ENCODE results near the gene MAP3K20. TPM values are rescaled to one million over a fixed set of nuclear protein-coding genes. Genes with fewer than 3 reads are reported as not detected.

MAP3K20 gene
- polyA plus RNA-seq, 1 of the 3 experiments (the other 2 are of a cell fraction), result 8.5 TPM

- Histone ChIP-seq H3K27me3 (ENCODE audit: insufficient read depth) (no peaks in the 10 kb centered on the region), H4K20me1 (ENCODE audit: insufficient read depth) (no peaks in the 10 kb centered on the region), H3K4me1 (ENCODE audit: control insufficient read depth in 1 of 2, insufficient read depth in 2 of 2, low read depth in 1 of 2, low read length in 1 of 2) (peaks cover 0 to 14% of the 10 kb centered on the region in 2 experiments; a peak in 2 of 4 replicates), H3K9me2 (no peaks in the 10 kb centered on the region), H3K79me2 (ENCODE audit: insufficient read depth) (peaks cover 36% of the 10 kb centered on the region), H3K9me3 (no peaks in the 10 kb centered on the region), H3F3A (replicated peaks; ENCODE audit: insufficient read depth) (peaks cover 13% of the 10 kb centered on the region), H3K9ac (no peak overlapping the region), H3K27ac (ENCODE audit: low read depth in 2 of 2, low read length in 1 of 2) (no peak overlapping the region), H3K4me3 (ENCODE audit: low read depth in 2 of 2, low read length in 1 of 2) (no peak overlapping the region), H2AFZ (ENCODE audit: low read depth) (no peak overlapping the region), H3K36me3 (replicated peaks in 1 of 2; ENCODE audit: control insufficient read depth in 1 of 2, insufficient read depth in 2 of 2, low read length in 1 of 2) (no peaks in the 10 kb centered on the region), H3K4me2 (no peak overlapping the region)
- no peak for DNase-seq
- POLR2A ChIA-PET, result no interaction called here
- 72% methylated on average over 1 of the region's 1 CpG for WGBS (ENCODE audit: low lambda C conversion rate)
- TF ChIP-seq USF2 (IDR thresholded peaks at IDR 0.05; ENCODE audit: borderline replicate concordance, low read depth, low read length), result no peak
- TF ChIP-seq EZH2phosphoT487 (IDR thresholded peaks at IDR 0.05; ENCODE audit: borderline replicate concordance, low read depth), result no peak
- no peak for TF ChIP-seq YY1 (IDR thresholded peaks at IDR 0.05; ENCODE audit: low read depth)
- TF ChIP-seq CTCF (IDR thresholded peaks at IDR 0.05), result no peak
- no peak for TF ChIP-seq USF1 (IDR thresholded peaks at IDR 0.05; ENCODE audit: borderline replicate concordance, low read depth)
- TF ChIP-seq MXI1 (IDR thresholded peaks at IDR 0.05; ENCODE audit: low read depth, low read length), result no peak
- TF ChIP-seq FOSL2 (IDR thresholded peaks at IDR 0.05; ENCODE audit: borderline replicate concordance, low read depth), result no peak
- no peak for TF ChIP-seq PBX3 (IDR thresholded peaks at IDR 0.05)
- TF ChIP-seq REST (IDR thresholded peaks at IDR 0.05; ENCODE audit: low read depth, low read length), result no peak
- no peak for TF ChIP-seq SMC3 (IDR thresholded peaks at IDR 0.05; ENCODE audit: low read depth, low read length)
- no peak for TF ChIP-seq FOXJ3 (CRISPR knock-in tag; IDR thresholded peaks at IDR 0.05)
- no peak for TF ChIP-seq IRF3 (IDR thresholded peaks at IDR 0.05; ENCODE audit: low read depth, low read length)
- TF ChIP-seq POLR2AphosphoS5 (IDR thresholded peaks at IDR 0.05; ENCODE audit: low read depth, low read length), result no peak
- no peak for TF ChIP-seq EP300 (IDR thresholded peaks at IDR 0.05; ENCODE audit: borderline replicate concordance in 1 of 2, low read depth in 1 of 2, low read length in 1 of 2)
- no peak for TF ChIP-seq RFX5 (IDR thresholded peaks at IDR 0.05; ENCODE audit: low read length)
- TF ChIP-seq MEF2A (IDR thresholded peaks at IDR 0.05; ENCODE audit: borderline replicate concordance, low read depth), result no peak
- CTCF ChIA-PET, result interaction anchor here (0.9 kb wide), 1 partner anchor 137 kb away, joined by 3 read pairs; no protein-coding TSS in a partner anchor
These were observed 88.8 kb downstream of the MAP3K20 start for GRCh38 chr2:173164396-173164795.

Data from SK-N-SH (cell line).